Skeletal muscle satellite cell (primary cell): ENCODE data around the gene MATN1.

Source experiments
- H3K27me3 ChIP-seq: 2 replicates; pipeline ENCODE4 v1.7.0; 2013; ENCODE audit warnings: low read length; ENCODE audit not compliant: control insufficient read depth, insufficient read depth
- H3K36me3 ChIP-seq: 2 replicates; pipeline ENCODE4 v1.7.0; 2013; ENCODE audit warnings: mild to moderate bottlenecking, control low read depth, low read length; ENCODE audit not compliant: insufficient read depth
- H3K4me1 ChIP-seq: 2 replicates; pipeline ENCODE4 v1.7.0; 2013; ENCODE audit warnings: low read length; ENCODE audit not compliant: control insufficient read depth, insufficient read depth
- H3K4me2 ChIP-seq: 2 replicates; pipeline ENCODE4 v1.7.0; 2013; ENCODE audit warnings: mild to moderate bottlenecking, low read length
- H3K4me3 ChIP-seq: 2 replicates; pipeline ENCODE4 v1.7.0; 2013; ENCODE audit warnings: low read length
- H3K9ac ChIP-seq: 2 replicates; pipeline ENCODE4 v1.7.0; 2013; ENCODE audit warnings: mild to moderate bottlenecking, low read depth, low read length, moderate library complexity
- H3K9me3 ChIP-seq: replicated peaks from 2 replicates; pipeline ENCODE4 v1.7.0; 2013; ENCODE audit warnings: mild to moderate bottlenecking, control low read depth, low read length

Gene MATN1

GRCh38 chr1:30741239-30741894 is 18.0 kb upstream of the MATN1 start:
- H3K36me3 ChIP-seq = no peaks in the 10 kb centered on the region
- no peak overlapping the region for H3K4me3 ChIP-seq
- peaks cover 10% of the 10 kb centered on the region for H3K27me3 ChIP-seq
- H3K4me2 ChIP-seq = no peak overlapping the region
- no peaks in the 10 kb centered on the region for H3K4me1 ChIP-seq
- no peak overlapping the region for H3K9ac ChIP-seq
- no peaks in the 10 kb centered on the region for H3K9me3 ChIP-seq

- H3K4me2 ChIP-seq = no peak overlapping the region
- H3K9ac ChIP-seq = no peak overlapping the region
- H3K9me3 ChIP-seq = no peaks in the 10 kb centered on the region
- peaks cover 10% of the 10 kb centered on the region for H3K27me3 ChIP-seq
- H3K36me3 ChIP-seq = no peaks in the 10 kb centered on the region
- no peaks in the 10 kb centered on the region for H3K4me1 ChIP-seq
- no peak overlapping the region for H3K4me3 ChIP-seq
Observed at GRCh38 chr1:30740251-30741238, 17.2 kb upstream of the MATN1 start.

GRCh38 chr1:30739601-30740000 is 16.2 kb upstream of the MATN1 start:
- H3K4me2 ChIP-seq = no peak overlapping the region
- no peak overlapping the region for H3K4me3 ChIP-seq
- H3K9ac ChIP-seq = no peak overlapping the region
- no peaks in the 10 kb centered on the region for H3K36me3 ChIP-seq
- H3K9me3 ChIP-seq = no peaks in the 10 kb centered on the region
- H3K4me1 ChIP-seq = no peaks in the 10 kb centered on the region
- H3K27me3 ChIP-seq = peaks cover 10% of the 10 kb centered on the region

- Histone ChIP-seq H3K36me3 (no peaks in the 10 kb centered on the region), H3K9ac (no peak overlapping the region), H3K27me3 (peaks cover 10% of the 10 kb centered on the region), H3K9me3 (no peaks in the 10 kb centered on the region), H3K4me2 (no peak overlapping the region), H3K4me3 (no peak overlapping the region), H3K4me1 (no peaks in the 10 kb centered on the region)
Observed at GRCh38 chr1:30738715-30739559, 15.6 kb upstream of the MATN1 start.

GRCh38 chr1:30738040-30738714 is 14.8 kb upstream of the MATN1 start:
- H3K4me1 ChIP-seq = no peaks in the 10 kb centered on the region
- no peaks in the 10 kb centered on the region for H3K9me3 ChIP-seq
- no peak overlapping the region for H3K4me3 ChIP-seq
- peaks cover 10% of the 10 kb centered on the region for H3K27me3 ChIP-seq
- H3K4me2 ChIP-seq = no peak overlapping the region
- no peaks in the 10 kb centered on the region for H3K36me3 ChIP-seq
- no peak overlapping the region for H3K9ac ChIP-seq

GRCh38 chr1:30737357-30738039 is 14.1 kb upstream of the MATN1 start:
- Histone ChIP-seq H3K27me3 (peaks cover 10% of the 10 kb centered on the region), H3K36me3 (no peaks in the 10 kb centered on the region), H3K4me2 (no peak overlapping the region), H3K4me1 (peaks cover 5% of the 10 kb centered on the region), H3K4me3 (no peak overlapping the region), H3K9me3 (no peaks in the 10 kb centered on the region), H3K9ac (no peak overlapping the region)

- Histone ChIP-seq H3K9me3 (no peaks in the 10 kb centered on the region), H3K4me2 (no peak overlapping the region), H3K36me3 (no peaks in the 10 kb centered on the region), H3K9ac (no peak overlapping the region), H3K4me1 (peaks cover 7% of the 10 kb centered on the region), H3K27me3 (peaks cover 10% of the 10 kb centered on the region), H3K4me3 (no peak overlapping the region)
Observed at GRCh38 chr1:30735668-30736498, 12.5 kb upstream of the MATN1 start.

- H3K9me3 ChIP-seq = no peaks in the 10 kb centered on the region
- H3K9ac ChIP-seq = no peak overlapping the region
- peaks cover 7% of the 10 kb centered on the region for H3K4me1 ChIP-seq
- H3K36me3 ChIP-seq = no peaks in the 10 kb centered on the region
- no peak overlapping the region for H3K4me2 ChIP-seq
- no peak overlapping the region for H3K4me3 ChIP-seq
- H3K27me3 ChIP-seq = peaks cover 10% of the 10 kb centered on the region
Observed at GRCh38 chr1:30735124-30735523, 11.7 kb upstream of the MATN1 start.

GRCh38 chr1:30734580-30734979 is 11.2 kb upstream of the MATN1 start:
- Histone ChIP-seq H3K4me3 (no peak overlapping the region), H3K9ac (no peak overlapping the region), H3K36me3 (no peaks in the 10 kb centered on the region), H3K9me3 (no peaks in the 10 kb centered on the region), H3K4me1 (peaks cover 7% of the 10 kb centered on the region), H3K27me3 (peaks cover 10% of the 10 kb centered on the region), H3K4me2 (no peak overlapping the region)

GRCh38 chr1:30734106-30734505 is 10.7 kb upstream of the MATN1 start:
- H3K9ac ChIP-seq = no peak overlapping the region
- H3K9me3 ChIP-seq = no peaks in the 10 kb centered on the region
- peaks cover 7% of the 10 kb centered on the region for H3K4me1 ChIP-seq
- no peaks in the 10 kb centered on the region for H3K36me3 ChIP-seq
- no peak overlapping the region for H3K4me3 ChIP-seq
- H3K4me2 ChIP-seq = no peak overlapping the region
- H3K27me3 ChIP-seq = peaks cover 10% of the 10 kb centered on the region
